ENCODE results near the gene TAP1. TPM values are rescaled to one million over a fixed set of nuclear protein-coding genes. Genes with fewer than 3 reads are reported as not detected.
A peak's percentile ranks its signal among the peaks of the same experiment; 100 is the strongest.

TAP1 gene
- total RNA-seq, 6 experiments from 2014 or later = 29.9 to 42.6 (median 37.8) TPM

DNA sequence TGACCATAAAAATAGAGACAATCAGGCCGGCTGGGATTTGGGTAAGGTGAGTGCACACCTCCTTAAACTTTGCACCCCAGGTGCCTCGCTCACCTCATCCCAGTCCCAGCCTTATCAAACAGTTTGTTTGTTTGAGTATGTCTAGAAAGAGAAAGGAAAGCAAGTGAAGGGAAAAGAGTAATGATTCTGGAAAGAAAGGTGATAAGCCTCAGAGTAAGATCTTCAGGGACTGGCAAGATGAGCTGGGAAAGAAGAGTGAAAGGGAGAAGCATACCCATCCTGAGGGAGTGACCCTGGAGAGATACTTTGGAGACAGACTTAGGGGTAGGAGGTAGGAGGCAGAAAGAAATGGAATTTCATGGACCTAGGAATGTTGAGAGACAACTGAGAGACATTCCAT lies 16.6 kb downstream of the TAP1 start:
- H3K4me3 Mint-ChIP-seq = peak overlapping the region; percentile 88
- peaks cover 1% of the 10 kb centered on the region; the same call in 1 of the 2 replicates for H3K27me3 Mint-ChIP-seq (ENCODE audit: insufficient read depth)
- no peaks in the 10 kb centered on the region for H3K9me3 Mint-ChIP-seq
- H3K27ac Mint-ChIP-seq = peak overlapping the region; percentile 85
- peaks cover 26% of the 10 kb centered on the region for H3K4me1 Mint-ChIP-seq (ENCODE audit: low read depth)
- TF ChIP-seq CTCF (IDR thresholded peaks at IDR 0.05) = no peak
- peaks cover 17% of the 10 kb centered on the region for H3K36me3 Mint-ChIP-seq (ENCODE audit: low read depth)
- no peak for DNase-seq

DNA sequence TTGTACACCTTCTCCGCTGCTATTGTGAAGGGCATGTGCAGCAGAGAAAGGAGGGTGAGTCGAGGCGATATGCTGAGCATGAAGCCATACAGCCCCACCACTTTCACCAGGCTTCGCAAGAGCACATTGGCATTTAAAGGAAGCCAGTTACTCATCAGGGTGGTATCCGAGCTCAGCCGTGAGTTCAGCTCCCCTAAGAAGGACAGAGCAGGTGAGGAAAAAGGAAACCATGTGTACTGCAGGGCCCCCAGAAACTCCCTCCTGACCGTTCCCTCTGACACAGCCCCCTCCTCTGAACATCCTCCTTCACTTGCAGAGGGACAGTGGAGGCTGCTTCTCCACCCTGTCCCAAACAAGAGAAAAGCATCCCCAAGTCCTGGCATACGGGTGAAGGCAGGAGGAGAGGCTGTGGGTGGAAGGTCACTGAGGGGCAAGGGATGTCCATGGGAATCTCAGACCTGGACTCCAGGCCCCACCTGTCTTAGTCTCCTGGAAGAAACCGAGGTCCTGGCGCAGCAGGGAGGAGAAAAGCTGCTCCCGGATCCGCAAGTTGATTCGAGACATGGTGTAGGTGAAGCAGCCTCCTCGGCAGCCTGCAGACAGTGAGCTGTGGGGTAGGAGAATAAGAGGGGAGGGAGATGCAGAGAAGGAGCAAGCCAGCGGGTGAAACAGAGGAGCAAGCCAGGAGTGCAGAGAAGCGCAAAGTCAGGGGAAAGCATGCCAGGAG lies 18.2 kb downstream of the TAP1 start:
- no peak overlapping the region for H3K27ac Mint-ChIP-seq
- no peak for DNase-seq
- TF ChIP-seq CTCF (IDR thresholded peaks at IDR 0.05) = no peak
- H3K4me1 Mint-ChIP-seq (ENCODE audit: low read depth) = peaks cover 23% of the 10 kb centered on the region
- no peak overlapping the region for H3K4me3 Mint-ChIP-seq
- H3K36me3 Mint-ChIP-seq (ENCODE audit: low read depth) = 0 out of 2 replicates have a peak, but pooled peaks cover 7% of the 10 kb centered on the region
- no peaks in the 10 kb centered on the region for H3K9me3 Mint-ChIP-seq
- H3K27me3 Mint-ChIP-seq (ENCODE audit: insufficient read depth) = peaks cover 1% of the 10 kb centered on the region; the same call in 1 of the 2 replicates

- DNase-seq = no peak
- peaks cover 23% of the 10 kb centered on the region for H3K4me1 Mint-ChIP-seq (ENCODE audit: low read depth)
- no peaks in the 10 kb centered on the region for H3K9me3 Mint-ChIP-seq
- no peak for TF ChIP-seq CTCF (IDR thresholded peaks at IDR 0.05)
- H3K27me3 Mint-ChIP-seq (ENCODE audit: insufficient read depth) = no peaks in the 10 kb centered on the region; the same call in 1 of the 2 replicates
- H3K4me3 Mint-ChIP-seq = no peak overlapping the region
- 0 out of 2 replicates have a peak, but pooled peaks cover 7% of the 10 kb centered on the region for H3K36me3 Mint-ChIP-seq (ENCODE audit: low read depth)
- H3K27ac Mint-ChIP-seq = no peak overlapping the region
Observed at GRCh38 chr6:32833664-32834063, 19.8 kb downstream of the TAP1 start.

DNA sequence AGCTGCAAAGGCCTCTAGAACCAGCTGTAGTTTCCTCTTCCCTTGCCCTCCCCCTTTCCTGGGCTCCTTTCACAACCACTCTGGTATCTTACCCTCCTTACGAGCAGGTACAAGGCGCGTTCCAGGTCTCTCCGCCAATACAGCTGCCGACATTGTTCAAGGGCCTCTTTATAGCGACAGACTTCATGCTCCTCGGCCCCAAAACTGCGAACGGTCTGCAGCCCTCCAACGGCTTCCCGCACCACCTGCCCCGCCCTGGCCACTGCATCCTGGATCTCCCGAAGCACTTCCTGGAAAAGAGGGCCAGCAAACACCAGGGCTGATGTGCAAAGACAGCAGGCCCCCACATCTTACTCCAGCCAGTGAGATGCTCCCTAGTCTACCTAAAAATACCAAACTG lies 21.0 kb downstream of the TAP1 start:
- TF ChIP-seq CTCF (IDR thresholded peaks at IDR 0.05) = no peak
- H3K4me3 Mint-ChIP-seq = no peak overlapping the region
- H3K27ac Mint-ChIP-seq = no peak overlapping the region
- H3K9me3 Mint-ChIP-seq = no peaks in the 10 kb centered on the region
- no peaks in the 10 kb centered on the region; the same call in 1 of the 2 replicates for H3K27me3 Mint-ChIP-seq (ENCODE audit: insufficient read depth)
- H3K4me1 Mint-ChIP-seq (ENCODE audit: low read depth) = peaks cover 21% of the 10 kb centered on the region
- peaks cover 10% of the 10 kb centered on the region for H3K36me3 Mint-ChIP-seq (ENCODE audit: low read depth)
- DNase-seq = no peak

DNA sequence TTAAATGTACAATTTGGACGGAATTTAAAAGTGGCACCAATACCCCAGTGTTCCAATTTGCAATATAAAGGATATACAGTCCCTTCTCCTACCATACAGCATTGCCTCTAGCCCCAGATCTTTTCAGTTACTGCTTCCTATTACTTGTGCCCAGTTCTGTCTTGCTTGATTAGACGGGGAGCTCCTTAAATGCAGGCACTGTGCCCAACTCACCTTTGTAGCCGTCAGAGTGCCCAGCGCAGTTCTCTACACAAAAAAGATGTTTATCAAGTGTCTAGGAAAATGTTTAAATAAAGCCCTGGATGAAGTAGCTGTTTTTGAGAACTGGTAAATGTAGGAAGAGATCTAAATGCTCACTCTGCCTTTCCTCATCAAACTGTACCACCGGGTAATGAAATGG lies 22.6 kb downstream of the TAP1 start:
- Mint-ChIP-seq H3K36me3 (ENCODE audit: low read depth) (peaks cover 13% of the 10 kb centered on the region), H3K27ac (no peak overlapping the region), H3K4me3 (no peak overlapping the region), H3K27me3 (ENCODE audit: insufficient read depth) (0 out of 2 replicates have a peak, but pooled peaks cover 2% of the 10 kb centered on the region), H3K4me1 (ENCODE audit: low read depth) (peaks cover 13% of the 10 kb centered on the region), H3K9me3 (no peaks in the 10 kb centered on the region)
- no peak for TF ChIP-seq CTCF (IDR thresholded peaks at IDR 0.05)
- DNase-seq = no peak
